ENCODE data around the gene CTXND1.

CTXND1 gene

GRCh38 chr15:80194914-80195313 lies 57.1 kb downstream of the CTXND1 start:
- ATAC-seq = no peak
- TF ChIP-seq CSDC2 (CRISPR knock-in tag; IDR thresholded peaks at IDR 0.05) (no peak), ZC3H10 (CRISPR knock-in tag; IDR thresholded peaks at IDR 0.05) (no peak), CSRNP3 (CRISPR knock-in tag; IDR thresholded peaks at IDR 0.05) (no peak), ZFP30 (CRISPR knock-in tag; IDR thresholded peaks at IDR 0.05) (no peak), TCF4 (CRISPR knock-in tag; IDR thresholded peaks at IDR 0.05; ENCODE audit: borderline replicate concordance) (no peak), OSR1 (CRISPR knock-in tag; IDR thresholded peaks at IDR 0.05) (no peak), BACH2 (CRISPR knock-in tag; IDR thresholded peaks at IDR 0.05; ENCODE audit: borderline replicate concordance) (no peak), ZNF565 (CRISPR knock-in tag; conservative IDR thresholded peaks at IDR 0.05; ENCODE audit: low read depth) (no peak), GLIS3 (CRISPR knock-in tag; IDR thresholded peaks at IDR 0.05) (no peak), ZFP3 (CRISPR knock-in tag; IDR thresholded peaks at IDR 0.05) (no peak), ZNF70 (CRISPR knock-in tag; IDR thresholded peaks at IDR 0.05) (no peak), SNAI2 (CRISPR knock-in tag; IDR thresholded peaks at IDR 0.05) (no peak), ISL1 (CRISPR knock-in tag; IDR thresholded peaks at IDR 0.05) (no peak), PPARA (CRISPR knock-in tag; IDR thresholded peaks at IDR 0.05; ENCODE audit: borderline replicate concordance) (no peak), RARB (CRISPR knock-in tag; IDR thresholded peaks at IDR 0.05) (no peak), TOX (CRISPR knock-in tag; IDR thresholded peaks at IDR 0.05; ENCODE audit: borderline replicate concordance) (no peak)
- TF ChIP-seq, protein P1, sequence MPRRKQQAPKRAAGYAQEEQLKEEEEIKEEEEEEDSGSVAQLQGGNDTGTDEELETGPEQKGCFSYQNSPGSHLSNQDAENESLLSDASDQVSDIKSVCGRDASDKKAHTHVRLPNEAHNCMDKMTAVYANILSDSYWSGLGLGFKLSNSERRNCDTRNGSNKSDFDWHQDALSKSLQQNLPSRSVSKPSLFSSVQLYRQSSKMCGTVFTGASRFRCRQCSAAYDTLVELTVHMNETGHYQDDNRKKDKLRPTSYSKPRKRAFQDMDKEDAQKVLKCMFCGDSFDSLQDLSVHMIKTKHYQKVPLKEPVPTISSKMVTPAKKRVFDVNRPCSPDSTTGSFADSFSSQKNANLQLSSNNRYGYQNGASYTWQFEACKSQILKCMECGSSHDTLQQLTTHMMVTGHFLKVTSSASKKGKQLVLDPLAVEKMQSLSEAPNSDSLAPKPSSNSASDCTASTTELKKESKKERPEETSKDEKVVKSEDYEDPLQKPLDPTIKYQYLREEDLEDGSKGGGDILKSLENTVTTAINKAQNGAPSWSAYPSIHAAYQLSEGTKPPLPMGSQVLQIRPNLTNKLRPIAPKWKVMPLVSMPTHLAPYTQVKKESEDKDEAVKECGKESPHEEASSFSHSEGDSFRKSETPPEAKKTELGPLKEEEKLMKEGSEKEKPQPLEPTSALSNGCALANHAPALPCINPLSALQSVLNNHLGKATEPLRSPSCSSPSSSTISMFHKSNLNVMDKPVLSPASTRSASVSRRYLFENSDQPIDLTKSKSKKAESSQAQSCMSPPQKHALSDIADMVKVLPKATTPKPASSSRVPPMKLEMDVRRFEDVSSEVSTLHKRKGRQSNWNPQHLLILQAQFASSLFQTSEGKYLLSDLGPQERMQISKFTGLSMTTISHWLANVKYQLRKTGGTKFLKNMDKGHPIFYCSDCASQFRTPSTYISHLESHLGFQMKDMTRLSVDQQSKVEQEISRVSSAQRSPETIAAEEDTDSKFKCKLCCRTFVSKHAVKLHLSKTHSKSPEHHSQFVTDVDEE (CRISPR knock-in tag; IDR thresholded peaks at IDR 0.05) = no peak
- TF ChIP-seq, protein P2, sequence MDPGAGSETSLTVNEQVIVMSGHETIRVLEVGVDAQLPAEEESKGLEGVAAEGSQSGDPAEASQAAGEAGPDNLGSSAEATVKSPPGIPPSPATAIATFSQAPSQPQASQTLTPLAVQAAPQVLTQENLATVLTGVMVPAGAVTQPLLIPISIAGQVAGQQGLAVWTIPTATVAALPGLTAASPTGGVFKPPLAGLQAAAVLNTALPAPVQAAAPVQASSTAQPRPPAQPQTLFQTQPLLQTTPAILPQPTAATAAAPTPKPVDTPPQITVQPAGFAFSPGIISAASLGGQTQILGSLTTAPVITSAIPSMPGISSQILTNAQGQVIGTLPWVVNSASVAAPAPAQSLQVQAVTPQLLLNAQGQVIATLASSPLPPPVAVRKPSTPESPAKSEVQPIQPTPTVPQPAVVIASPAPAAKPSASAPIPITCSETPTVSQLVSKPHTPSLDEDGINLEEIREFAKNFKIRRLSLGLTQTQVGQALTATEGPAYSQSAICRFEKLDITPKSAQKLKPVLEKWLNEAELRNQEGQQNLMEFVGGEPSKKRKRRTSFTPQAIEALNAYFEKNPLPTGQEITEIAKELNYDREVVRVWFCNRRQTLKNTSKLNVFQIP (CRISPR knock-in tag; IDR thresholded peaks at IDR 0.05; ENCODE audit: borderline replicate concordance, low read depth) = no peak

DNA sequence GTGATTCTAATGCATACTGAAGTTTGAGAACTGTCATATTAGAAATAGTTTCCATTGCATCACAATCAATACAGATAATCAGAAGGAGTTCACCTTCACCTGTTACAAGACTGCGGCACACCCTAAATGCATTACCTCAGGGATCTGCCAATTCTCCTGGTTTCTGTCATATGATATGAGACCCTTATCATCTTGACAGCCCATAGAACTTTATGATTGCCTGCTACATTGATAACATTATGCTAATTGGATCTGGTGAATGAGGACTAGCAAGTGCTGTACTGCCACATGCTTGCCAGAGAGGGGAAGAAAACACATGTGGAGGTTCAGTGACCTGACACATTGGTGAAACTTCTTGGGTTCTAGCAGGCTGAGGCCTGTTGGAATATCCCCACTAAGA lies 57.8 kb downstream of the CTXND1 start:
- ATAC-seq = no peak
- no peak for TF ChIP-seq ZC3H10 (CRISPR knock-in tag; IDR thresholded peaks at IDR 0.05)
- TF ChIP-seq CREB5 (CRISPR knock-in tag; IDR thresholded peaks at IDR 0.05; ENCODE audit: low read depth) = no peak
- no peak for TF ChIP-seq GLIS3 (CRISPR knock-in tag; IDR thresholded peaks at IDR 0.05)
- TF ChIP-seq, protein P2 (CRISPR knock-in tag; IDR thresholded peaks at IDR 0.05; ENCODE audit: borderline replicate concordance, low read depth) = no peak
- no peak for TF ChIP-seq ZNF565 (CRISPR knock-in tag; conservative IDR thresholded peaks at IDR 0.05; ENCODE audit: low read depth)
- no peak for TF ChIP-seq RARB (CRISPR knock-in tag; IDR thresholded peaks at IDR 0.05)

- ATAC-seq = no peak
- no peak for TF ChIP-seq RARB (CRISPR knock-in tag; IDR thresholded peaks at IDR 0.05)
- TF ChIP-seq, protein P3, sequence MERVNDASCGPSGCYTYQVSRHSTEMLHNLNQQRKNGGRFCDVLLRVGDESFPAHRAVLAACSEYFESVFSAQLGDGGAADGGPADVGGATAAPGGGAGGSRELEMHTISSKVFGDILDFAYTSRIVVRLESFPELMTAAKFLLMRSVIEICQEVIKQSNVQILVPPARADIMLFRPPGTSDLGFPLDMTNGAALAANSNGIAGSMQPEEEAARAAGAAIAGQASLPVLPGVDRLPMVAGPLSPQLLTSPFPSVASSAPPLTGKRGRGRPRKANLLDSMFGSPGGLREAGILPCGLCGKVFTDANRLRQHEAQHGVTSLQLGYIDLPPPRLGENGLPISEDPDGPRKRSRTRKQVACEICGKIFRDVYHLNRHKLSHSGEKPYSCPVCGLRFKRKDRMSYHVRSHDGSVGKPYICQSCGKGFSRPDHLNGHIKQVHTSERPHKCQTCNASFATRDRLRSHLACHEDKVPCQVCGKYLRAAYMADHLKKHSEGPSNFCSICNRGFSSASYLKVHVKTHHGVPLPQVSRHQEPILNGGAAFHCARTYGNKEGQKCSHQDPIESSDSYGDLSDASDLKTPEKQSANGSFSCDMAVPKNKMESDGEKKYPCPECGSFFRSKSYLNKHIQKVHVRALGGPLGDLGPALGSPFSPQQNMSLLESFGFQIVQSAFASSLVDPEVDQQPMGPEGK (CRISPR knock-in tag; IDR thresholded peaks at IDR 0.05; ENCODE audit: borderline replicate concordance) = no peak
- no peak for TF ChIP-seq ARNTL (CRISPR knock-in tag; IDR thresholded peaks at IDR 0.05; ENCODE audit: borderline replicate concordance, low read depth)
- no peak for TF ChIP-seq PPARA (CRISPR knock-in tag; IDR thresholded peaks at IDR 0.05; ENCODE audit: borderline replicate concordance)
- TF ChIP-seq ZNF8 (CRISPR knock-in tag; IDR thresholded peaks at IDR 0.05) = no peak
- no peak for TF ChIP-seq ZFP3 (CRISPR knock-in tag; IDR thresholded peaks at IDR 0.05)
- no peak for TF ChIP-seq ZNF70 (CRISPR knock-in tag; IDR thresholded peaks at IDR 0.05)
- TF ChIP-seq, protein P1 (CRISPR knock-in tag; IDR thresholded peaks at IDR 0.05) = no peak
Observed at GRCh38 chr15:80191897-80192595, 60.0 kb downstream of the CTXND1 start.

All from SK-N-SH treated with all-trans-retinoic acid at 6 μM for 48 hours (cell line).